Measurements from ENCODE around the gene CEMP1.
"Not testable (repeated sequence)": the region's sequence is repeated elsewhere in the genome, so short reads cannot be mapped to it uniquely, and the experiment has no call there.

DNA sequence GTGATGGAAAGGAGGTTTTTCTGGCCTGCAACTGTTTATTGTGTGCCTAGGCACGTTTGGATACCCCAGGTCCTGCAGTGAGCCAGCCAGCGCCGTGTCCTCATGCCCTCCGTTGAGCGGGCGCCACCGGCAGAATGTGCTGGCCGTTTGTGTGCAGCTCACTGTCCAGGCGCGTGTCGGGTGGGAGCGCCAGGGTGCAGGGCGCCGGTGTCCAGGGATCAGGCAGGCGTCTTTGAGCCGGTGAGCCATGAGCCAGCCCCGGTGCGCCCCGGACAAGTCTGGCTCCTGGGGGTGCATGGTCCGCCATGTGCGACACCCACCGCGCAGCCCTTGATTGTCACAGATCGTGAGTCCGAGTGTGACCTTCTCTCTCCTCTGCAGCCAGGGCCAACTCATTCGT is 45.8 kb upstream of the CEMP1 start:
- not testable (repeated sequence) for TF ChIP-seq POLR2A (IDR thresholded peaks at IDR 0.05; ENCODE audit: low read length); GATA1 (IDR thresholded peaks at IDR 0.05; ENCODE audit: low read depth, low read length)
